GM12878 (cell line): ENCODE data around the gene HSPBP1.

ENCODE experiments used
- BRCA1 ChIP-seq: IDR thresholded peaks from 2 replicates; pipeline ENCODE4 v1.6.1; 2011; ENCODE audit warnings: low read depth, low read length, improper control_type of control experiment
- CBX3 ChIP-seq: fragments of 200-600 bp; sonication (generic); IDR thresholded peaks from 2 replicates; pipeline ENCODE4 v1.6.1; 2016; ENCODE audit warnings: low read depth, borderline replicate concordance
- SREBF1 ChIP-seq: IDR thresholded peaks from 2 replicates; pipeline ENCODE4 v1.6.1; 2012; ENCODE audit warnings: mild to moderate bottlenecking, low read length

GRCh38 chr19:55240713-55241020, 39.2 kb downstream of the HSPBP1 start:
- TF ChIP-seq CBX3 (no peak), SREBF1 (no peak), BRCA1 (no peak)
